Activated effector memory CD4-positive, alpha-beta T cell treated with anti-CD3 and anti-CD28 coated beads, Interleukin-2, amount 50 U/mL, for 16 hours (primary cell): Measurements from ENCODE around the gene TSPAN5.

Experiments used
- DNase-seq: peaks from one replicate; pipeline ENCODE4 v3.0.0-alpha.2; 2020

Gene TSPAN5

DNA sequence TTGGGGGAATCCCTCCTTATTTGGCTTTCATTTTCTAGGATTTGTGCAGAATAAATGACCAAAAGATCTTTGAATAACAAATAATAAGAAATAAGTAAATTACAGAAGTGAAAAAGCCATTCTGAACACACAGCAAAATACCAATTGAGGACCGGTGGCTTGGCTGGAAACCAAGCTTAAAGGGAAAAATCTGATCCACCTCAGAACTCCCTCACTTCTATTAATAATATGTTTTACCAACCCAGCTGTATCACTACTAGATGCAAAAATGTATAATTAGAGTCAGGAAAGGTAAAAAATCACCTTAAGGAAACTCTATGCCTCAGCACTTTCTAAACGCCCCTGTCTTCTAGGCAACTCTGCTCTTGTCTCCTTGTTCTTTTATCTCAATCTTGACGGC lies 77.3 kb downstream of the TSPAN5 start:
- no peak for DNase-seq

DNA sequence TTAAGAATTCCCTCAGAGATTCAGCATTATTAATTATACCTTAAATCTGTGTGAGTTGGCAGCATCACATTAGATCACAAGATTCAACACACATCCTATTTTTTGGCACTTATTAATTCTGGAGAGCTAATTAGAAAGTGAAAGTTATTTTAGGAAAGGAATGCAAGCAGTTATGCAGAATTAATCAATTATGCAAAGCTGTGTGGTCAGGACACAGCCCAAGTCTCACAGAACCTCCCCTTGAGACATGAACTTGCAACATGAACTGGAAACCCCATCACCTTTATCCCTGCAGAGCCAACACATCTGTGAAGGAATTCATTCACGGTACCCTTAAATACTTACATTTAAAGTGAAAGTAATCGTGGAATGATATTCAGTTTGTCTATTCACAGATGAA lies 80.5 kb downstream of the TSPAN5 start:
- no peak for DNase-seq

- DNase-seq: no peak
Observed at GRCh38 chr4:98574816-98575215, 83.6 kb downstream of the TSPAN5 start.

- DNase-seq: no peak
Observed at GRCh38 chr4:98573791-98574190, 84.6 kb downstream of the TSPAN5 start.

GRCh38 chr4:98572697-98573096 lies 85.7 kb downstream of the TSPAN5 start:
- DNase-seq: no peak

GRCh38 chr4:98571161-98571786 lies 87.1 kb downstream of the TSPAN5 start:
- no peak for DNase-seq

GRCh38 chr4:98570151-98570797 lies 88.1 kb downstream of the TSPAN5 start:
- no peak for DNase-seq

DNA sequence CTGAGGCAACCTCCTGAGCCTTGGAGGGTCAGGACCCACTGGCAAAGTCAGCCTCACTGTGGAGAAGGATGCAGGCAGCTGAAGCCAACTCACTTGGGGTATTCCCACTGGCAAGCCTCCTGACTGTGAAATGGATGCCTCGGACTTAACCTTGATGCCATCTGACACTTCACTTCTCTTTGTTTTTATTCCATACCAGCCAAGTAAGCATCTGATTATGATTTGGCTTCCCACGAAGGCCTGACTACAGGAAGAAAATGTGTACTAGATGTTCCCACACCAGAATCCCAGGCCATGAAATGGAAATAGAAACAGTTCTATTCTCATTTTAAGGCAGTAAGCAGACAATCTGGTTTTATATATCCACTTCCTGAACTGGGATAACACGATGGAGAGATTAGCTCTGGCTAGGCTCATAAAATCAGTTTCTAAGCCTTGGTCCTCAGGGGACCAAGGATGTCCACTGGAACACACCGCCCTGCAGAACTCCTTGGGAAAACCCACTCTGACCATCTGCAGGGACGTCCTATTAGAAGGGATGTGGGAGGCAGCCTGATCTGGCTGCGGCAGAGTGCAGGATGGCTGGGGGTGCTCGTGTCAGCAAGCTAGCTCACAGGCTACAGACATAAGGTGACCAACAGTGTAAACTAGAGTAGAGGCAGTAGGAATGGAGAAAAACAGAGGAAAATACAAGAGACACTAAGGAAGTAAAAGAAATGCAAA lies 89.3 kb downstream of the TSPAN5 start:
- no peak for DNase-seq

DNA sequence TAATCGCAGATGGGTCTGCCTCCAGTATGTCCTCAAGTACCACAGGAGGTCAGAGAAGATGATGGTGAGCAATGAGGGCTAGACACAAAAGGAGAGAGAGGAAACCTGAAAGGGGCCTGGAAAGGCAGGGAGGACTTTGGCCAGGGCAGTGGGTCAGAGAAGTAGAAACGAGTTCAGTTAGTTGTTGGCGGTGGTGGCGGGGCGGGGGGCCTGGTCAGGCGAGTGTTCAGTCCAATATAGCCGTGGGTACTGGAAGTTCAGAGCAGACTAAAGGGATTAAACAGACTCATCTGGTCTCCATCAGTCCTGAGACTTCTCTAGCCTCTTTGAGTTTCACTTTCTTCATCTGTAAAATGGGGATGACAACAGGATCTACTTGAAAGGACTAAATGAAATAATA lies 90.8 kb downstream of the TSPAN5 start:
- no peak for DNase-seq

DNA sequence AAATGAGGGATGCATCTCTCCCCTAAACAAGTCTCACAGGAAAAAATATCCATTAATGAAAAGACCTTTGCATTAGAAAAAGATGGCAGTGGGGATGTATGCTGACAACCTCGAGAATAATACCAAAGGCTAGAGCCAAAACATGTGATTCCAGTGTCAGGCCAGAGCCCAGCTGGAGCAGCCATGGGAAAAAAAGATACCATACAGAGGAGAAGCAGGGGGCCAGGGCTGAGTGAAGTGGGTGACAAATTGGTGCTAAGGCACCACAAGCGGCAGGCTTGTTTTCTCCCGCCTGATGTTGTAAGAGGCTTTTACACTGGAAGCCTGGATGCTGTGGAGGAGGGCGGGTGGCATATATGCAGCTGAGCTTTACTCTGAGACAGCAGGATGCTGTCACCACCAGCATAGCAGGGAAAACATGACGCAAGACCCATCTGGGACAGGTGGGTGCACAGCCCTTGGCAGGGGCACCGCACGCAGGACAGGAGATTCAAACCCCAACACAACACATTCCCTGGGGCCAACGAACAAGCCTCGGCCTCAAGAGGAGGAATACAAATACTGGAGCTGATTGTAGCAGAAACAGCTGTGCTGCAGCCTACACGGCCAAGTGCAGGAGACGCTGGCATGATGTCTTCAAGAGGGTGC lies 91.9 kb downstream of the TSPAN5 start:
- DNase-seq: no peak

DNA sequence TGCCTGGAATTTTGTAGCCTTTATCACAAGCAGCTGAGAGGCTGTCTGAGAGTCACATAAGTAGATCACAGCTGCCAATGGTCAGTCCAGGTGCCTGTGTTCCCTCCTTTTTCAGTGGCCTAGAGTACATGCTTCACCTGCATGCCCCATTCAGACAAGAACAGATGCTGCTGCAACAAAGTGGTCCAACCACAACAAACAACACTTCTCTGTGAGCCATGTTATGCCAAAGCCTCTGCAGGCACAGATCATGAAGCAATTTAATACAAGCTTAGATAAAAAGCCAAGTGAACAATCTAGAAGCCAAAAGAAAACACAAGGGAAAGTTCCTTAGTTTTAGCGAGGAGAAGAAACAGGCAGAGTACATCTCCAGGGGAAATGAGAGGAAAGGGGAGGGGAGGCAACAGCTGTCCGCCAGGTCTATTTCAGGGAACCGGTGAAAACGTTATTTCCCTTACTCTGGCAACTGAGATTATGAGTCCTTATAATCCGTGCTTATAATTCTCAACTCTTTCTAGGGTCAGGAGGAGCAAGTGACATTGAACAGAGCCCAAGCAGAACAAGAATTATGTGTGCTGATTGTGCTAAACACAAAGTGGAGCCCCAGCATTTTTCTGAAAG lies 92.6 kb downstream of the TSPAN5 start:
- DNase-seq: no peak

- no peak for DNase-seq
Observed at GRCh38 chr4:98564852-98565251, 93.6 kb downstream of the TSPAN5 start.

GRCh38 chr4:98560321-98560720 lies 98.1 kb downstream of the TSPAN5 start:
- no peak for DNase-seq

DNA sequence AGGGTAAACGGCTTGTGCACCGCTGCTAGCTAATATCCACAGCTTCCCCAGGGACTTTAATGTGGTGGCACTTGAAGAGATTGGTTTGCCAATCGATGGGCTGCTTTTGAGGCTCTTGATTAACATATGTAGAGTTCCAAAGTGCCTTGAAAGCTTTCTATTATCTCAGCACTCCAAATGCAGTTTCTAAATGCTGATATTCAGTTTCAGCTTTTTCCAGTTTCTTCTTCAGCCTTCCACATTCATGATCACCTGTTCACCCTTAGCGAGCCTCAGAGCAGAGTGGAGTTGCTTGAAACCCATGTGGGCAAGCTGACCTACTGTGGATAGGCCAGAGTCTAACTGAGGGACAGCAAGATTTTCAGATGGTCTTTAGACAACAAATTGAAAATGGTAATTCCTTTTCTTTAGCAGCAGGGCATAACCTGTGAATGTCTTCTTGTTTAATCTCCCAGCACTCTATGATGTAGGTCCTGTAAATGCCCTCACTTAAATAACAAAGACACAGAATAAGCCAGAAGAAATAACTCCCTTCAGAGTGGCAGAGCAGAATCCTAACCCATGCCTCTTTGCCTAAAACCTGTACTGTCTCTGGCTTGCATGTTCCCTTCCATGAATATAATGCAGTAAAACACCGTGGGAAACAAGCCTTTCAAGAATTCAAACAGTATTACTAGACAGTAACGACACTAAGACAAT lies 99.8 kb downstream of the TSPAN5 start:
- no peak for DNase-seq

- no peak for DNase-seq
Observed at GRCh38 chr4:98557194-98557892, 101.1 kb downstream of the TSPAN5 start.

DNA sequence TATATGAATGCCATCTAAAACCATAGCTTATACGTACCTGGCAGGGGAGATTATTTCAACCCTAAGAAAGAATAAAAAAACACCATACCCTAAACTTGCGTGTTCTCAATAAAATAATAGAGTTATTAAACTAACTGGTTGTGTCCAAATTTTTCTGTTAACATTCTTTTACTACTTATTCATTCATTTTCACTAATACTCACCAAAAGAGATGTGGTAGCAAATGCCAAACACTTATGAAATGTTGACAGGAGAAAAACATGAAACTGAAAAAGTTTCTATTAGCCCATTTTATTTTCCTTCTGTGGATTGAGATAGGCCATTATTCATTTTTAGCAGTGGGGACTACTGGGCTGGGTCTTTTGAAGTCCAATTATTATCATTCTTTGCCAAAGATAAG lies 102.0 kb downstream of the TSPAN5 start:
- DNase-seq: no peak

GRCh38 chr4:98555798-98556445 lies 102.5 kb downstream of the TSPAN5 start:
- DNase-seq: no peak

GRCh38 chr4:98546910-98547594 lies 111.4 kb downstream of the TSPAN5 start:
- DNase-seq: no peak

DNA sequence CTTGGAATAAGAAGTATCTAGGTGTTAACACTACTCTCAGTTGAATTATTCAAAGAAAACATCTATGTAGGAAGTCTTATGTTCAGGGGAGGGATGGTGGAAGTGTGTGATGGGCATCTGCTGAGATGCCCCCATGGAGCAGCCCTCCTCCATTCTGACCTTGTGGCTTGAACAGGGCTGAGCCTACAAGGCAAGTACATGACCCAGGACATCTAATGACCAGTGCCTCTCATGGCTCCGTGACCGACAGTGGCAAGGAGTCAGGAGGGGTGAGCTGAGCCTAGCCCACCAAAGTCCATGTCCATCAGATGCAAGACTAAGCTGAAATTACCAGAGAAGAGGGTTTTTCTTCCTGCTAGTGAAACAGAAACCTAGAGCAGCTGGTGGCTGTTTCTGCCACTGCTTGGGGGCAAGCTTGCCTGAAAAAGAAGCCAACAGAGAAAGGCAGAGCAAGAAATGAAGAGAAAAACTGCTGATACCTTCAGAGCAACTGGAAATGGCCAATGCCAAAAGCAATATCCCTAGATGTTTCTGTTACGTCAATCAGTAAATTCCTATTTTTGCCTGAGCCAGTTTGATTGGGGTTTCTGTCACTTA lies 113.5 kb downstream of the TSPAN5 start:
- DNase-seq: no peak

DNA sequence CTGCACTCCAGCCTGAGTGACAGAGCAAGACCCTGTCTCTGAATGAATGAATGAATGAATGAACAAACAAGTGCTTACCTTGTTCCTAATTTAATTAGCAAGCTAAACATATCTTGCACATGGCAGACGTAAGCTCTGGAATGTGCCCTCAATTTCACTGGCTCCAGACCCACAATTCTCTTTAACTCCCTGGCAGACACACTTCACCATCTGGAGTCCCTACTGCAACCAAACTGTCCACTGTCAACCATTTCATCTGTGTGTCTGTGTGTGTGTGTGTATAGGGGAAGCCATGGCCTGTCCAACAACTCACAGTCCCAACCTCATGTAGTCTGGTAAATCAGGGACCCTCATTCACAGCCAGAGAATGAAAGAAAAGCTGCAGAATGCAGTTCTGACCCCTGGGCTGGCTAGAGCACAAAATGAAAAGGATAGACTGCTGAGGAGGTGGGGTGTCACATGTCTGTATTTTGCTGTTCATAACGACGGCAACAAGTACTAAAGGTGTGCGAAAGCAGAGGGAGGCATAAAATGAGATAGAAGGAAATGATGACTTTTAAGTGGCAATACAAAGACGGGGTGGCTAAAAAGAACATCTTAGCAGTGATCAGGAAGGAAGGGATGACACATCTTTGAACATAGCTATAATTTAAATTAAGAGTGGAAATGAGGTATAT lies 114.1 kb downstream of the TSPAN5 start:
- DNase-seq: no peak
